ENCODE results near the gene GPR15LG.

GPR15LG gene

GRCh38 chr10:84217746-84218145, 44.1 kb downstream of the GPR15LG start:
- no peaks in the 10 kb centered on the region for H3K27me3 ChIP-seq (ENCODE audit: insufficient read depth, poor library complexity, severe bottlenecking)
- no peak overlapping the region for H3K27ac ChIP-seq (replicated peaks)
- H3K4me3 ChIP-seq (replicated peaks; ENCODE audit: insufficient read depth, low read length), result no peak overlapping the region
- DNase-seq (ENCODE audit: low read depth in 1 of 2, low spot score in 1 of 2), result no peak
- TF ChIP-seq POLR2AphosphoS5 (IDR thresholded peaks at IDR 0.05; ENCODE audit: low read depth) (no peak), CTCF (IDR thresholded peaks at IDR 0.05; ENCODE audit: insufficient read depth, low read length) (no peak), GABPA (IDR thresholded peaks at IDR 0.05; ENCODE audit: low read depth) (no peak), REST (IDR thresholded peaks at IDR 0.05; ENCODE audit: insufficient replicate concordance, low read depth) (no peak), SPI1 (IDR thresholded peaks at IDR 0.05; ENCODE audit: borderline replicate concordance, low read depth) (no peak)

GRCh38 chr10:84221916-84222315, 48.3 kb downstream of the GPR15LG start:
- DNase-seq (ENCODE audit: low read depth in 1 of 2, low spot score in 1 of 2), result no peak
- no peak for TF ChIP-seq CTCF (IDR thresholded peaks at IDR 0.05; ENCODE audit: insufficient read depth, low read length)
- TF ChIP-seq SPI1 (IDR thresholded peaks at IDR 0.05; ENCODE audit: borderline replicate concordance, low read depth), result no peak
- no peak for TF ChIP-seq GABPA (IDR thresholded peaks at IDR 0.05; ENCODE audit: low read depth)
- no peak for TF ChIP-seq REST (IDR thresholded peaks at IDR 0.05; ENCODE audit: insufficient replicate concordance, low read depth)
- TF ChIP-seq POLR2AphosphoS5 (IDR thresholded peaks at IDR 0.05; ENCODE audit: low read depth), result no peak
- Histone ChIP-seq H3K4me3 (replicated peaks; ENCODE audit: insufficient read depth, low read length) (no peak overlapping the region), H3K27ac (replicated peaks) (no peak overlapping the region), H3K27me3 (ENCODE audit: insufficient read depth, poor library complexity, severe bottlenecking) (no peaks in the 10 kb centered on the region)

GRCh38 chr10:84224411-84225028, 50.9 kb downstream of the GPR15LG start:
- Histone ChIP-seq H3K27ac (replicated peaks) (no peak overlapping the region), H3K4me3 (replicated peaks; ENCODE audit: insufficient read depth, low read length) (no peak overlapping the region), H3K27me3 (ENCODE audit: insufficient read depth, poor library complexity, severe bottlenecking) (no peaks in the 10 kb centered on the region)
- DNase-seq (ENCODE audit: low read depth in 1 of 2, low spot score in 1 of 2), result no peak
- TF ChIP-seq GABPA (IDR thresholded peaks at IDR 0.05; ENCODE audit: low read depth) (no peak), REST (IDR thresholded peaks at IDR 0.05; ENCODE audit: insufficient replicate concordance, low read depth) (peak; percentile 96)
